ENCODE results near the gene ZNF80.
"Not testable (repeated sequence)": the region's sequence is repeated elsewhere in the genome, so short reads cannot be mapped to it uniquely, and the experiment has no call there.

Gene ZNF80

GRCh38 chr3:114237478-114237877 lies at the start of gene ZNF80:
TSS of gene ZNF80 (minus strand) at chr3:114237578. CDS start at chr3:114237074, 504 bp downstream.
- not testable (repeated sequence) for DNase-seq

DNA sequence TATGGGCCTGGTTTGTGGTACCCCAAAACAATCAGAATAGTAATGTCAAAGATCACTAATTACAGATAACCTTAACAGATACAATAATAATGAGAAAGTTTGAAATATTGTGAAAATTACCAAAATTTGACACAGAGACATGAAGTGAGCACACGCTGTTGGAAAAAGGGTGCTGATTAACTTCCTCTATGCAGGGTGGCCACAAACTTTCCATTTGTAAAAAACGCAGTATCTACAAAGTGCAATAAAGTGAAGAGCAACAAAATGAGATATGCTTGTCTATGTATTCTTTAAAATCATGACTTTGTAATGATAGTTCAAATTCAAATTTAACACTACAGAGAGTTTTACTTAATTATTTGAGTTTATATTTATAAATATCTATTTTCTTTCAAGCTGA lies 48.9 kb upstream of the ZNF80 start:
- DNase-seq, result no peak

DNA sequence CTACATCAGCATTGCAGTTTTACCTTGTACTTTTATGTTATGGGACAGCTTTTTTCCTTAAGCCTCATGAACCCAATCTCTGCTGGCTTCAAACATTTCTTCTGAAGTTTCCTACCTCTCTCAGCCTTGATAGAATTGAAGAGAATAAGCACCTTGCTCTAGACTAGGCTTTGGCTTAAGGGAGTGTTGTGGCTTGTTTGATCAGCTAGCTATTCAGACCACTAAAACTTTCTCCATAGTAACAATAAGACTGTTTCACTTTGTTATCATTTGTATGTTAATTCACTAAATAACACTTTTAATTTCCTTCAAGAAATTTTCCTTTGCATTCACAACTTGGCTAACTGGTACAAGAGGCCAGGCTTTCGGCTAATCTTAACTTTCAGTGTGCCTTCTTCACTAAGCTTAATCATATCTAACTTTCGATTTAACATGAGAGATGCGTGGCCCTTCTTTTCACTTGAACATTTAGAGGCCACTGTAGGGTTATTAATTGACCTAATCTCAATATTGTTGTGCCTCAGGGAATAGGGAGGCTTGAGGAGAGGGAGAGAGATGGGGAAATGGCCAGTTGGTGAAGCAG lies 48.4 kb upstream of the ZNF80 start:
- peak; percentile 44 for DNase-seq

DNA sequence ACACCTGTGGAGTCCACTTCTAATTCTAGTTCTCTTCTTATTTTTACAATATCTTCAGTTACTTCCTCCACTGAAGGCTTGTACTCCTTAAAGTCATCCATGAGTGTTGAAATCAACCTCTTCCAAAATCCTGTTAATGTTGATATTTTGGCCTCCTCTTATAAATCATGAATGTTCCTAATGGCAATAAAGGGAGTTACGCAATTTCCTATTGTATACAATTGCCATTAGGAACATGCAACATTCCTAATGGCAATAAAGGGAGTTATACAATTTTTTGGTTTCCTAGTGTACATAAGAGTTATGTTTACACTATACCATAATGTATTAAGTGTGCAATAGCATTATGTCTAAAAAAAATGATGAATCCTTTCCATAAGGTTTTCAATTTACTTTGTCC lies 47.3 kb upstream of the ZNF80 start:
- DNase-seq, result no peak

DNA sequence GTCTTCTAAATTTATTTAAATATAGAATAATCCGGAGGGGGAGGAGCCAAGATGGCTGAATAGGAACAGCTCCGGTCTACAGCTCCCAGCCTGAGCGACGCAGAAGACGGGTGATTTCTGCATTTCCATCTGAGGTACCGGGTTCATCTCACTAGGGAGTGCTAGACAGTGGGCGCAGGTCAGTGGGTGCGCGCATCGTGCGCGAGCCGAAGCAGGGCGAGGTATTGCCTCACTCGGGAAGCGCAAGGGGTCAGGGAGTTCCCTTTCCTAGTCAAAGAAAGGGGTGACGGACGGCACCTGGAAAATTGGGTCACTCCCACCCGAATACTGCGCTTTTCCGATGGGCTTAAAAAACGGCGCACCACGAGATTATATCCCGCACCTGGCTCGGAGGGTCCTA lies 39.5 kb upstream of the ZNF80 start:
- DNase-seq, result not testable (repeated sequence)

- peak; percentile 38 for DNase-seq
These were observed 37.6 kb upstream of the ZNF80 start for GRCh38 chr3:114274929-114275328.

DNA sequence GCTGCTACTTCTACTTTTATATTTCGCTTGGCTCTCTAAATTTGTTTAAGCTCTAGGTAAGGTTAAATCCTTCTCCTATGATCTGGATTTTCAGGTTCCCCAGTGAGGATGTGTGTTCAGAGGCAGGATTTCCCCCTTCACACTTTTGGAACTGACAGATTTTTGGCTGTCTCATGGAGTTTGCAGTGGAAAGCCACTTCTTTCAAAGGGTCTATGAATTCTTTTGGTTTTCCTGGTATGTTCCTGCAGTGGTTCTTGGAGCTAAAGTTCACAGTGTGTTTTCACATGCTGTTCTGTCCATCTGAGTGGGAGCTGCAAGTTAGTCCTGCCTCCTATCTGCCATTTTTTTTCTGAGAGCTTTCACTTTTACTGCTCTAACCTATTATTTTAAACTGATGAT lies 34.9 kb upstream of the ZNF80 start:
- no peak for DNase-seq

GRCh38 chr3:114270019-114270418 lies 32.6 kb upstream of the ZNF80 start:
- no peak for DNase-seq

GRCh38 chr3:114260152-114260551 lies 22.8 kb upstream of the ZNF80 start:
- no peak for DNase-seq

DNA sequence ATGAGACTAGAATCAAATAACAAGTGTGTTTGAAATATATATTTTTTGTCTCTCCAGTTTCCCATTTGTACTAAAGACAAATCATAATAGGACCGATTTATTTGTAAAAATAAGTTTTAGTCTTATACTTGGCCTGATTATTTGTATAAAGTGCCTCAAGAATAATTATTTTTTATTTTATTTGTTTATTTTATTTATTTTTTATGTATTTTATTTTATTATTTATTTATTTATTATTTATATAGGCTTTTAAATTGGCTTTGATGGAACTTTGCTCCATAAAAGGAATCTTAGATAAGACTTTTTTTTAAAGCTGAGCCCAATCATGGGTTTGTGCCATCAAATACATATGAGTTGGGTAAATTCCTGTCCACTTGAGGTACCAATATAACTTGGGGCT lies 22.2 kb upstream of the ZNF80 start:
- DNase-seq, result no peak

DNA sequence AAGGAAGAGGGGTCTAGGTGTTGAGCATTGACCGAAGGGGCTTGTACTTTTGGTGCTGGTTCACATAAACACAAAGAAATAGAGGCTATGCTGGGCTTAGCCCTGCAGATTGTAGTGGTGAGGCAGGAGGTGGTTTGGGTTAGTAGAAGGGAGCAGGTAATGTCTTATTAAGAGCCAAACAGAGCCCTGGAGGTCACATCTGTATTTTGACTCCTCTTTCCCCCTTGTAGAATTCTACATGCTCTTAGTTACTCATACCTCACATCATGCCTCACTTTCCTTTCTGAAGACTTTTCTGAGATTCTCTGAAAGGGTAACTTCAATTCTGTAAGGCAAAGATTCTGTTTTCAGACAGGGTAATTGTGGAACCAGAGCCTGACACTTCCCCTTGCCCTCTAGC lies 16.1 kb upstream of the ZNF80 start:
- DNase-seq, result no peak

GRCh38 chr3:114252954-114253353 lies 15.6 kb upstream of the ZNF80 start:
- no peak for DNase-seq

- DNase-seq, result peak; percentile 89
These were observed 5.6 kb upstream of the ZNF80 start for GRCh38 chr3:114242947-114243346.

GRCh38 chr3:114241262-114241661 lies 3.9 kb upstream of the ZNF80 start:
- DNase-seq, result no peak

- not testable (repeated sequence) for DNase-seq
These were observed 888 bp upstream of the ZNF80 start for GRCh38 chr3:114238146-114238785.

GRCh38 chr3:114235431-114235830 lies 1.9 kb downstream of the ZNF80 start:
- no peak for DNase-seq

DNA sequence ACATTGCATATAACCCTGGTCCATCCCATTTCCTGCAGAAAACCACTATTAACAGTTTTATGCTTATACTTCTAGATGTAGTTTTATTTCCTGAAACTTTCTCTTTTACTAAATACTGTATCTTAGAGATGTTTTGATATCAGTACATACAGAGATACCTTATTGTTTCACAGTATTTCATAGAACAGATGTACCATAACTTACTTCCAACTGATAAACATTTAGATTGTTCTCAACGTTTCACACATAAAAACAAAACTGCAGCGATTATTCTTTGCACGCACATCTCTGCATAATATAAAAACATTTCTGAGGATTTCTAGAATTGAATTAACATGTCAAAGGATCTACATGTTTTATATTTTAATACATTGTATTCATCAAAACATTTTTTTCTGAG lies 2.6 kb downstream of the ZNF80 start:
- peak; percentile 59 for DNase-seq

DNA sequence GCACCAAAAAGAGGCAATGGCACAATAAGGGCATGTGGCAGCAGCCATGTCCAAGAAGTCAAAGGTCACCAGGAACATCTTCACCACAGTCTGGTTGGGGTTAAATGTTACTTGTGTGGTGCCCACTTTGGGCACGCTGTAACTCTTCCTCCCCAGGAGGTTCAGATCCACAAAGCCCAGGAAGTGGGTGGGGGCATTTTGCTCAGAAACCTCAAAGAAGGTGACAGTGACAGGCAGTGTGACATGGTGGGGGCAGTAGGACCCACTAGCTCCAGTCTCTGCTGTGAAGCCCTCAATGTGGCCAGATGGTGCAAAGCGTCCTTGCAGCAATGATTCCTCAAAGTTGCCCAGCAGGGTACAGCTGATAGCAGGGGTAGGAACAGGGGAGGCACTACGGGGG lies 5.8 kb downstream of the ZNF80 start:
- DNase-seq, result no peak

- no peak for DNase-seq
These were observed 10.3 kb downstream of the ZNF80 start for GRCh38 chr3:114227076-114227475.

DNA sequence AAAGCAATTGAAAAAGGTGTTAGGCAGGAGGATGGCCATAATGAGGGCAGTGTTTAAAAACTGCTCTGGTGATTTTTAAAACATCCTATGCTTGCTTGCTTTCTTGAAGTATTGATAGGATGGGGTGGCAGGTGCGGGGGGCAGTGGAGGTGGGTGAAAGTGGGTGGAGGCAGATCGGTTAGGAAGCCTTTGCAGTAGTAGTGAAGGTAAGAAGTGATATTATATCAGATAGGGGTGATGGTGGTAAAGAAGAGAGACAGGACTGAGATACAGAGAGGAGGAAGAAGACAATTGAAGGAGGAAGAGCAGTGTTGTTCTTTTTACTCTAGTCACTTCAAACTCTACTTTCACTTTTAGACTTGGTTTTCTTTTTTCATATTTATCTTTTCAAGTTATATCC lies 11.1 kb downstream of the ZNF80 start:
- no peak for DNase-seq

GRCh38 chr3:114223143-114223542 lies 14.2 kb downstream of the ZNF80 start:
- peak; percentile 85 for DNase-seq

GRCh38 chr3:114221881-114222264 lies 15.5 kb downstream of the ZNF80 start:
- DNase-seq, result no peak

DNA sequence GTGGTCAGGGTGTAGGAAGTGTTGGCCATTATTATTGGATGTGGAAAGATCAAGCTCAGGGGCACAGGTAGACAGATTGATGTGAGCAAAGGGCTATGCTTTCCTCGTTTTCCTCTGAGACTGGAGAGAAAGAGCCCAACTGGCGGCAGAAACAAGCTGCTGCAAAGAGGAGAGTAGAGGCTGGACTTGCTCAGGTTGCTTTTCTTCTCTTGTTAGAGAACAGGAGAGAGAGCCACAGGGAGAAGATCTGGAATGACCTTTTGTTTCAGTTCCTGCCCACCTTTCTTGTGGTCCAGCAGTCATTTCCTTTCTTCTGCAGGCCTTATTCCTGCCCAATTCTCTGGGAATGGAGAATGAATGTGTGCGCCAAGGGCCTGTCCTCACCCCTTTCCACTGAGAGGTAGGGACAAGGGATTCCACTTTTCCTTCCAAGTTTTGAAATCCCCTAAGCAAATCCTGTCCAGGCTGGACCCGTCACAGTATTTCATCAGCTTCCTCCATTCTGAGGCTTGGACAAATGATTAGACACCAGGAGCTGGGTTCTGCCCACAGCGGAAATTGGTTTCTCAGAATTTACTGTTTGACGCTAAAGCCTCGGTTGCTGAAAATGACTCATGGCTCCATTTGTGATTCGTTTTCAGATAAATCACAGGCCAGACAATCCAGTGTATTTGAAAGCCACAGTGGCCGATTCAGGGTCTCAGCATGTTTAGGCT lies 16.1 kb downstream of the ZNF80 start:
- DNase-seq, result peak; percentile 94

DNA sequence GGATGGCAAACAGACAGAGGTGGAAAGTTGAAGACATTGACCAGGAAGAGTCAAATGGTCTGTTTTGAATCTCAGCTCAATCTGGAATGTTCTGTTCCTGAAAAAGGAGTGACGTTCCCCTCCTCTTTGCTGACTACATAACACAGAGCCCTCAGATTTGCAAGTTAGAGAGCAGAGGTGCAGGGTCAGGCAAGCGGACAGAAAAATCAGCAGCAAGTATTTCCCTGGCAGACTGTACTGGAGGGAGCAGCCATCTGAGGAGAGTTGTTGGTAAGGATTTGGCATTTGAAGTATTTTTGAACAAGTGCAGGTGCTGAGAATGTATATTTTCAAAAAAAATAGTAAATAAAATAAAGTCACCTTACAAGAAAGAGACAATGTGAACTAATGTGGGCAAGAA lies 17.6 kb downstream of the ZNF80 start:
- DNase-seq, result no peak
